SU-DHL-6 (cell line): ENCODE measurements around the gene RGS16.

Experiments used
- H2AFZ ChIP-seq: fragments of 200-600 bp; sonication (generic); 2 replicates; pipeline ENCODE4 v1.6.1; 2014; ENCODE audit warnings: low read depth, mild to moderate bottlenecking, moderate library complexity, mixed read lengths, antibody characterized with exemption, low read length; ENCODE audit not compliant: severe bottlenecking
- H3F3A ChIP-seq: fragments of 200-600 bp; shearing (Covaris generic); 2 replicates; pipeline ENCODE4 v1.6.0; 2016; ENCODE audit warnings: antibody characterized with exemption, mild to moderate bottlenecking; ENCODE audit not compliant: insufficient read depth
- H3K27ac ChIP-seq: fragments of 200-600 bp; sonication (generic); 2 replicates; pipeline ENCODE4 v1.5.1; 2016; ENCODE audit warnings: low read depth, mild to moderate bottlenecking, low read length, moderate library complexity, mixed read lengths
- H3K27me3 ChIP-seq: fragments of 200-600 bp; sonication (generic), shearing (Covaris generic); 2 replicates; pipeline ENCODE4 v1.6.0; 2014; ENCODE audit warnings: mild to moderate bottlenecking, low read length
- H3K36me3 ChIP-seq: fragments of 200-600 bp; sonication (generic); 2 replicates; pipeline ENCODE4 v1.6.1; 2014; ENCODE audit warnings: mild to moderate bottlenecking, low read length, mixed read lengths
- H3K4me2 ChIP-seq: fragments of 300-600, 200-600 bp; shearing (Covaris generic), sonication (generic); 2 replicates; pipeline ENCODE4 v1.6.0; 2014; ENCODE audit warnings: low read length, low read depth, mild to moderate bottlenecking; ENCODE audit not compliant: poor library complexity, severe bottlenecking
- H3K4me3 ChIP-seq: fragments of 200-600 bp; sonication (generic); 2 replicates; pipeline ENCODE4 v1.5.1; 2014; ENCODE audit warnings: antibody characterized with exemption, low read length, mild to moderate bottlenecking, mixed read lengths; ENCODE audit not compliant: insufficient read depth, poor library complexity, severe bottlenecking
- H3K79me2 ChIP-seq: fragments of 200-600 bp; sonication (generic); 2 replicates; pipeline ENCODE4 v1.6.1; 2014; ENCODE audit warnings: mild to moderate bottlenecking, low read length, moderate library complexity; ENCODE audit not compliant: insufficient read depth
- H3K9ac ChIP-seq: fragments of 200-600 bp; sonication (generic); 2 replicates; pipeline ENCODE4 v1.7.0; 2014; ENCODE audit warnings: mild to moderate bottlenecking, low read length
- H3K9me2 ChIP-seq: fragments of 200-600 bp; sonication (generic); replicated peaks from 2 replicates; pipeline ENCODE4 v1.6.1; 2014; ENCODE audit warnings: low read length; ENCODE audit not compliant: insufficient read depth
- H3K9me3 ChIP-seq: fragments of 200-600 bp; sonication (generic); 2 replicates; pipeline ENCODE4 v1.6.1; 2014; ENCODE audit warnings: low read length, mixed read lengths; ENCODE audit not compliant: insufficient read depth
- H4K20me1 ChIP-seq: fragments of 200-600 bp; sonication (generic); 2 replicates; pipeline ENCODE4 v1.6.1; 2014; ENCODE audit warnings: low read depth, mild to moderate bottlenecking, antibody characterized with exemption, low read length, moderate library complexity, mixed read lengths
- CTCF ChIP-seq: fragments of 200-600 bp; sonication (generic); IDR thresholded peaks from one replicate; pipeline ENCODE4 v1.5.1; 2017; ENCODE audit warnings: antibody characterized with exemption, mild to moderate bottlenecking, low read length, moderate library complexity; ENCODE audit not compliant: insufficient read depth, poor library complexity, severe bottlenecking
- EZH2phosphoT487 ChIP-seq: fragments of 200-600 bp; sonication (generic), shearing (Covaris generic); conservative IDR thresholded peaks from 2 replicates; pipeline ENCODE4 v1.6.1; 2018; ENCODE audit warnings: mild to moderate bottlenecking, antibody characterized with exemption, low read length, moderate library complexity, mixed read lengths

Gene RGS16

GRCh38 chr1:182608236-182608635, 4.0 kb upstream of the RGS16 start:
- TF ChIP-seq EZH2phosphoT487 (no peak), CTCF (no peak)
- Histone ChIP-seq H3F3A (0 out of 2 replicates have a peak, but pooled peaks cover 2% of the 10 kb centered on the region), H3K79me2 (peaks cover 9% of the 10 kb centered on the region), H2AFZ (no peak overlapping the region), H3K27me3 (no peaks in the 10 kb centered on the region), H3K27ac (no peak overlapping the region), H3K9me2 (no peaks in the 10 kb centered on the region), H3K36me3 (no peaks in the 10 kb centered on the region), H3K9ac (no peak overlapping the region), H4K20me1 (no peaks in the 10 kb centered on the region), H3K4me3 (no peak overlapping the region), H3K9me3 (no peaks in the 10 kb centered on the region), H3K4me2 (no peak overlapping the region)

- Histone ChIP-seq H3K79me2 (peaks cover 16% of the 10 kb centered on the region), H4K20me1 (no peaks in the 10 kb centered on the region; the same call in 1 of the 2 replicates), H3K9me2 (no peaks in the 10 kb centered on the region), H3F3A (peaks cover 8% of the 10 kb centered on the region), H3K27ac (no peak overlapping the region), H3K9ac (no peak overlapping the region), H3K4me2 (no peak overlapping the region), H3K9me3 (no peaks in the 10 kb centered on the region), H3K36me3 (no peaks in the 10 kb centered on the region; the same call in 1 of the 2 replicates), H2AFZ (no peak overlapping the region), H3K27me3 (no peaks in the 10 kb centered on the region), H3K4me3 (no peak overlapping the region)
- TF ChIP-seq EZH2phosphoT487, result no peak
- TF ChIP-seq CTCF, result no peak
Measured at GRCh38 chr1:182607566-182607965, 3.4 kb upstream of the RGS16 start.

- Histone ChIP-seq H2AFZ (peak overlapping the region; percentile 25), H3K36me3 (no peaks in the 10 kb centered on the region; the same call in none of the 2 replicates), H3K4me2 (peak overlapping the region; percentile 83), H3K4me3 (peak overlapping the region; percentile 75), H3K9me3 (no peaks in the 10 kb centered on the region), H3K27ac (peak overlapping the region; percentile 67), H3F3A (peaks cover 19% of the 10 kb centered on the region), H3K9me2 (no peaks in the 10 kb centered on the region), H3K27me3 (no peaks in the 10 kb centered on the region), H3K9ac (peak overlapping the region; percentile 80), H3K79me2 (peaks cover 19% of the 10 kb centered on the region), H4K20me1 (no peaks in the 10 kb centered on the region; the same call in 1 of the 2 replicates)
- TF ChIP-seq CTCF (no peak), EZH2phosphoT487 (no peak)
Measured at GRCh38 chr1:182603646-182604174, 479 bp downstream of the RGS16 start.
